ENCODE results near the gene AADAC. TPM values are rescaled to one million over a fixed set of nuclear protein-coding genes. Genes with fewer than 3 reads are reported as not detected.
"Not testable (repeated sequence)": the region's sequence is repeated elsewhere in the genome, so short reads cannot be mapped to it uniquely, and the experiment has no call there.

Gene AADAC
- total RNA-seq, 2 donors from 2014 or later: 7.3 to 8.0 TPM

- 8 to 24% methylated on average over 1 of the region's 1 CpG for WGBS, 2 donors
- peaks cover 6% of the 10 kb centered on the region for H3K4me1 ChIP-seq
- ATAC-seq (no peak), DNase-seq (no peak)
- intact Hi-C loops (cut with DNase I): no loop called here
- no peak overlapping the region for H3K4me3 ChIP-seq
- no peaks in the 10 kb centered on the region for H3K36me3 ChIP-seq (replicated peaks in 1 of 2; ENCODE audit: insufficient read depth in 1 of 2, low read depth in 2 of 2)
- no peak overlapping the region for H3K27ac ChIP-seq
- TF ChIP-seq CTCF (IDR thresholded peaks at IDR 0.05): no peak
- no peak for TF ChIP-seq POLR2A (IDR thresholded peaks at IDR 0.05)
- H3K27me3 ChIP-seq: no peaks in the 10 kb centered on the region
- H3K9me3 ChIP-seq: no peaks in the 10 kb centered on the region
Measured at GRCh38 chr3:151804267-151804666, 9.6 kb upstream of the AADAC start.

GRCh38 chr3:151806838-151807237 lies 7.1 kb upstream of the AADAC start:
- WGBS, 2 donors: 87 to 94% methylated on average over 15 of the region's 15 CpGs
- Histone ChIP-seq H3K4me1 (peaks cover 6% of the 10 kb centered on the region), H3K27me3 (no peaks in the 10 kb centered on the region), H3K9me3 (no peaks in the 10 kb centered on the region), H3K36me3 (replicated peaks in 1 of 2; ENCODE audit: insufficient read depth in 1 of 2, low read depth in 2 of 2) (no peaks in the 10 kb centered on the region), H3K27ac (no peak overlapping the region), H3K4me3 (no peak overlapping the region)
- DNase-seq (no peak), ATAC-seq (no peak)
- intact Hi-C loops (cut with DNase I): no loop called here
- TF ChIP-seq CTCF (IDR thresholded peaks at IDR 0.05): no peak

- H3K27me3 ChIP-seq; DNase-seq; H3K36me3 ChIP-seq (replicated peaks in 1 of 2; ENCODE audit: insufficient read depth in 1 of 2, low read depth in 2 of 2); H3K4me3 ChIP-seq; H3K27ac ChIP-seq; ATAC-seq; intact Hi-C loops (cut with DNase I); H3K9me3 ChIP-seq: not testable (repeated sequence)
- peaks cover 13% of the 10 kb centered on the region for H3K4me1 ChIP-seq
- WGBS, 2 donors: 43 to 63% methylated on average over 3 of the region's 3 CpGs
Measured at GRCh38 chr3:151808926-151809325, 5.0 kb upstream of the AADAC start.

GRCh38 chr3:151811474-151811873 lies 2.4 kb upstream of the AADAC start:
- 89 to 95% methylated on average over 2 of the region's 2 CpGs for whole genome bisulfite sequencing, 2 donors
- intact Hi-C loops (cut with DNase I): no loop called here

GRCh38 chr3:151814588-151814987 lies 672 bp downstream of the AADAC start:
- intact Hi-C loops (cut with DNase I): no loop called here
- Histone ChIP-seq H3K27ac (peak overlapping the region in 3 of 4 donors; percentile 58 to 60 (median 58)), H3K4me1 (peaks cover 31% of the 10 kb centered on the region), H3K4me3 (no peak overlapping the region), H3K36me3 (replicated peaks in 1 of 2; ENCODE audit: insufficient read depth in 1 of 2, low read depth in 2 of 2) (no peaks in the 10 kb centered on the region), H3K9me3 (no peaks in the 10 kb centered on the region), H3K27me3 (no peaks in the 10 kb centered on the region)
- ATAC-seq (peak; percentile 72), DNase-seq (peak; percentile 28 to 73 (median 44))
- WGBS, 2 donors: 37 to 60% methylated on average over 3 of the region's 3 CpGs
- TF ChIP-seq POLR2A (IDR thresholded peaks at IDR 0.05) (no peak), CTCF (IDR thresholded peaks at IDR 0.05) (peak in 1 of 7 experiments; percentile 11)

More at GRCh38 chr3:151811474-151811873, 2.4 kb upstream of the AADAC start:
- no peaks in the 10 kb centered on the region for H3K27me3 ChIP-seq
- H3K36me3 ChIP-seq (replicated peaks in 1 of 2; ENCODE audit: insufficient read depth in 1 of 2, low read depth in 2 of 2): no peaks in the 10 kb centered on the region
- no peak overlapping the region for H3K27ac ChIP-seq
- DNase-seq: no peak
- H3K4me1 ChIP-seq: peaks cover 19% of the 10 kb centered on the region
- H3K4me3 ChIP-seq: no peak overlapping the region
- no peak for TF ChIP-seq POLR2A (IDR thresholded peaks at IDR 0.05)
- no peak for TF ChIP-seq CTCF (IDR thresholded peaks at IDR 0.05)
- ATAC-seq: no peak
- H3K9me3 ChIP-seq: no peaks in the 10 kb centered on the region
